GM12892 (cell line): ENCODE data around the gene LRP8.

Experiments used
- DNase-seq: peaks from one replicate; pipeline ENCODE4 v3.0.0; 2011; ENCODE audit not compliant: insufficient read length
- FAIRE-seq: peaks from 2 replicates; lab custom pipeline; 2011; peaks lifted over from hg19 to GRCh38; lab: Jason Lieb, UNC
- POLR2A ChIP-seq: IDR thresholded peaks from 2 replicates; pipeline ENCODE4 v1.6.1; 2011; ENCODE audit warnings: low read depth, low read length, control low read depth
- POLR2AphosphoS5 ChIP-seq: IDR thresholded peaks from 2 replicates; pipeline ENCODE4 v1.6.1; 2011; ENCODE audit warnings: low read depth, low read length, control low read depth
- TAF1 ChIP-seq: IDR thresholded peaks from 2 replicates; pipeline ENCODE4 v1.6.1; 2011; ENCODE audit warnings: low read depth, mild to moderate bottlenecking, control low read depth, low read length, borderline replicate concordance

Gene LRP8

DNA sequence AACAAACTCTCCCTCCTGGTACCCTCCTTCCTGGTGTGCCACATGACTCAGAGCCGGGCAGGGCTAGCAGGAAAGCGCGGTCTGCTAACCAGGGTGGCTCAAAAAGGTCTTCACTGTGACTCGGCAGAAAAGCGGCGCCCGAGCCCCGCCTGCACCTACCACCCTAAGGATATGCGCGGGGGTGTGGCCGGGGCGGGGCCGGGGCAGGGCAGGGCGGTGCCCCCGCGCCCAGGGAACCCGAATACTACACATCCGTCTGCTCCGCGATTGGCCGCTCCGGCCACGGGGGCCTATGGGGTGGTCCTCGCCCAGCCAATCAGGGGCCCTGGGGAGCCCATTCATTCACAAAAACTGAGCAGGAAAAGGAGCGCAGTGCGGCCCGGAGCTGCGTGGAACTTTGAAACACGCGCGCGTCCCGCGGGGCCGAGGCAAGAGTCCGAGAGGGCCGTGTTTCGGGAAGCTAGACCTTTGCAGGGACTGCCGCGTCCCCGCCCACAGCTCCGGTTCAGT, 1.7 kb downstream of the LRP8 start:
- TF ChIP-seq TAF1: peak; percentile 60
- peak; percentile 87 for TF ChIP-seq POLR2A
- TF ChIP-seq POLR2AphosphoS5: peak; percentile 94
- DNase-seq (peak; percentile 96), FAIRE-seq (peak; percentile 97)

DNA sequence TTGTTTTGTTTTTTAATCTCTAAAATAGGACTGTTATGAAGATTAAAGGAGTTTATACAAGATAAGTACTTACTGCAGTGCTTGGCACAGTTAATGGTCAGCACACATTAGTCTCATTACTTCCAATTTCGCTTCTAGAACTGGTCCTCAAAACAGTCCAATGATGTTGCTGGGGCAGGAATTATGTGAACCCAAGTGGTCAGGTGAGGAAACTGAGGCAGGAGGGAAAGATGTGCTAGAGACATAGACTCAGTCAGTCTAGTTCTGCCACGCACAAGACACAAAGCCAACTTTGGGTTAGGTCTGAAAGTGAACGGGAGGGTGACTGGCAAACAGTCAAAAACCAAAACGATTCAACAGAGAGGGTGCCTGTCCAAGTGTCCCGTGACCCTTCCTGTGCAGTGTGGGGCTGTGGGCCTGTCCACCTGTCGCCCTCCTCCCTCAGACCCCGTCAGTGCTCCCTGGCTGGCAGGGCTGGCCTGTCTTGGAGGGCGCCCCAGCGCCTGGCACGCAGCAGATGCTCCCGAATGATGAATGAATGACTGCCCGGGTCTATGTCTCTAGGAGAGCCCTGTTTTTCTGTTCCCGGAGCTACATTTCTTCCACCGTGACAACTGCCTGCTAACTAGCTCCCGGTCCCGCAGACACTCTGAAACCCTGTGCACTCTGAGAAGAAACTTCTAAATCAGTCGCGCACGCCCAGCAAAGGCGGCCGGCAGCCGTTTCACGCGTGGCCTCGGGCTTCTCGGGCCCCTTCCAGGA, 2.4 kb downstream of the LRP8 start:
- no peak; the same call in 1 of the 2 replicates for TF ChIP-seq POLR2AphosphoS5
- peak; percentile 38; the same call in 1 of the 2 replicates for TF ChIP-seq POLR2A
- FAIRE-seq: peak; percentile 77

DNA sequence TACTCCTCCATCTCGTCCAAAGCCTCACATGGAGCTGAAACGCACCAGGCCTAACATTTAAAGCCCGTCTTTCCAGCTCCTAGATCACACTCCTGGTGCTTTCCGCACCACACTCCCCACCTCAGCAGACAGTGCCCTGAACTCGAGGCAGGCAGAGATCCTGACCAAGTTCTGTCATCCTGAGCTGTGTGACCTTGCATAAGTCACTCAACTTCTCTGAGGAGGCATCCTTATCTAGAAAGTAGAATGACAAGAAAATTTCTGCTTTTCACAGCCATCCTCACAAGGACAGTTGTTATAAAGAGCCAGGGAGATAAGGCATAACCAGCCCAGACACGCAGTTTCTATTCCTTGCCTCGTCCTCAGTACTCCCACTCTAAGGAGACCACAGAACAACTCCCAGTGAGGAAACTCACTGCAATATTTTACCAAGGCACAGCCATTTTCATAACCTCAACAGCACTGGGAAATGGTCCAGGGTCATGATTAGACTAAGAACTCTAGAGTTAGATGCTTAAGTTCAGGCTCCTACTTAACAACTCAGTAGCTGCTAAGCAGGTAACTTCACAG, 3.1 kb downstream of the LRP8 start:
- FAIRE-seq (no peak), DNase-seq (no peak)
- TF ChIP-seq TAF1: no peak
- TF ChIP-seq POLR2AphosphoS5: no peak
- TF ChIP-seq POLR2A: no peak

More for the DNA sequence above, 2.4 kb downstream of the LRP8 start:
- no peak for DNase-seq

DNA sequence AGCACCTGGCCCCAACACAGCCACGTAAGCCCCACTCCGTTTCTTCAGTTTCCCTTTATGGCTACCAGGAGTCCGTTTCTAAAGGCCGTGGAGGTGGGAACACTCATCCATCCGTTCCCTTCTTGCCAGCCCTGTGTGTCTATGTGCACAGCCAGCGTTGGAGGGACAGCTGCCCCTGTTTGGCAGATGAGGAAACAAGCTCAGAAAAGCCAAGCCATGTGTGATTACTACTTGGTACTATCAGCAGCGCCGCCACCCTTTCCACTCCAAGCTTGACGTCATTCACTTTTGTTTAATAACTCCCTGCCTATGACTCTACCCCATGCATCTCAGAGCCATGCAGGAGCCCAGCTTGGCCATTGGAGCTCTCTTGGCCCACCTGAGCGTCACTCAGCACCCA, 3.5 kb downstream of the LRP8 start:
- no peak for DNase-seq
- TF ChIP-seq TAF1: no peak
- TF ChIP-seq POLR2AphosphoS5: no peak
- no peak for TF ChIP-seq POLR2A
- no peak for FAIRE-seq

DNA sequence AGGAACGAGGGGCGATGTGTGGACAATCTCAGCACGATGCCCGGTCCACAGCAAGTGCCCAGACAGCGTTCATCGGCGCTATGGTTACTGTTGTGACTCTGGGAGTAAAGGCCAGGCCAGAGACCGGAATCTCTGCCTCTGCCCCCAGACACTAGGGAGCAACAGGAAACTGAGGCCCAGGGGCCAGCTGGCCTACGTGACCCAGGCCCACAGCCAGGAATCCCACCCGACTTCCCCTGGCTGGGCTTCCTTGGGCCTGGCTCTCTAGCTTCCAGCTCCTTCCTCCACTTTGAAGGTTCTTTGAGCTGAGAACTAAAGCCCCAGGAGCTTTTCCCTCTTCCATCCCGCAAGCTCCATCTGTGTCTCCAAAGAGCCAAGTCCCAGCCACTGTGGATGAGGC, 4.6 kb downstream of the LRP8 start:
- DNase-seq: no peak
- no peak for FAIRE-seq
- TF ChIP-seq TAF1 (no peak), POLR2AphosphoS5 (no peak), POLR2A (no peak)

DNA sequence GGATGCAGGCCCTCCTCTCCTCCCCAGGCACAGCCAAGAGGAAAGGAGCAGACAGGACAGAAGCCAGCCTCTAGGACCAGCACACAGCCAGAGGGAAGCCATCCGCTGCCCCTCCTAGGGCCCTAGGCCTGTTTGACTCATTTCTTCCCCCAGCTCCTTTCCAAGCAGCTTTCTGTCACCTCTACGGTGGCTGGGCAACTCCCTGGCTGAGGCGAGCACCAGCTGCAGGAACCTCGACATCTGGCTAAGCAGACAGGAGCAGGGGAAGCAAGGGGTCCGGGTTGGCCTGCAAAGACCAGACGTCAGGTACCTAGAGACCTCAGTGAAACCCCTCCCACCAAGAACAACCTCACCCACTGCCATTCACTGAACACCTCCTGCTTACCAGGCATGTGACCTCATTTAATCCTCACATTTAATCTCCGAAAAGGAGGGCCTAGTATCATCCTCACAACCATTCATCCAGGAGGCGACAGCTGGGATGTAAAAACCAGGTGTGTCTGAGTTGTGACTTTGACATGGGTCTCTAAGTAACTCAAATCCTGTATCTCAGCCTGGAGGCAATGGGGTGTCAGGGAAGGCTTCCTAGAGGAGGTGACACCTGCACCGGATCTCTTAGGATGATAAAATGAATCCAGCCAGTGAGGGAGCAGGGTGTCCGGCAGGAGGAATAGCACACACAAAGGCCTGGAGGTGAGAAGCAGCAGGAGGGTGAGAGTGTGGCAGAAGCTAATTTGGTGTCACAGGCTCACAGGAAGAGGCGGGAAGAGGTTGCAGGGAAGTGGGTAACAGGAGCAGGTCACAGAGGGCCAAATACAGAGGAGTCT, 5.9 kb downstream of the LRP8 start:
- TF ChIP-seq POLR2A (0 out of 2 replicates have a peak, but pooled peaks have one; percentile 17), POLR2AphosphoS5 (no peak)
- DNase-seq (no peak), FAIRE-seq (no peak)

DNA sequence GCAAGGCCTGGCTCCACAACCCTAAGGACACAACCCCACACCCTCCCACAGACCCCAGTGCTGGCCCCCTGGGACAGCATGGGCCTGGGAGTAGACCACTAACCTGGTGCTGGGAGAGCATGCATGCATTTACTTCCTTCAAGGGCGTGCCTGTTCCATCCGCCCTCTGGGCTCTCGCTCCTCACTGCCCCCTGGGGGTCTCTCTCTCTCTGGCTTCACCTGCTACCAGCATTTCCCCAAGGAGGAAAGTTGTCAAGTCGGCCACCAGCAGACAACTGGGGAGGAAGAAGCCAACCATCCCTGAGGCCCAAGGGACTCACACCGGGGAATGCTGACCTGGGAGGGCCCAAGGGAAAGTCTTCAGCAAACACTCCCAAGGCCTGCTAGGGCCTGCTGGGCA, 6.5 kb downstream of the LRP8 start:
- no peak for FAIRE-seq
- DNase-seq: no peak
- TF ChIP-seq TAF1: no peak
- TF ChIP-seq POLR2AphosphoS5: no peak
- TF ChIP-seq POLR2A: no peak

DNA sequence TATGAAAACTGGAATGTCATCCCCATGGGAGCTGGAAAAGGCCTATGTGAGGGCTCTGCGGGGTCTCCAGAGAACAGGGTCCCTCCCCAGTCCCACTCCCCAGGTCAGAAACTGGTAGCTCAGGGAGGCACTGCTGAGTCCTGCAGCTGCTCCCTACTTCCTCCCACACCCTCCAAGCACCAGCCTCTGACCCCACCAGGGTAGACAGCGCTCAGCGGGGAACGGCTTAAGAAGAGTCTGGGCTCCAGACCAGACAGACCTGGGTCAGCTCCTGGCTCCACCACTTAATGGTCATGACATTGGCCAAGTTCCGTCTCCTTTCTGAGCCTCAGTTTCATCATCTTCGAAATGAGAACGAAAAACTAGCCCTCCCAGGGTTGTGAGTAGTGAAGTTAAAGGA, 7.2 kb downstream of the LRP8 start:
- no peak for TF ChIP-seq POLR2AphosphoS5
- TF ChIP-seq TAF1: no peak
- no peak for TF ChIP-seq POLR2A
- no peak for DNase-seq
- FAIRE-seq: no peak

DNA sequence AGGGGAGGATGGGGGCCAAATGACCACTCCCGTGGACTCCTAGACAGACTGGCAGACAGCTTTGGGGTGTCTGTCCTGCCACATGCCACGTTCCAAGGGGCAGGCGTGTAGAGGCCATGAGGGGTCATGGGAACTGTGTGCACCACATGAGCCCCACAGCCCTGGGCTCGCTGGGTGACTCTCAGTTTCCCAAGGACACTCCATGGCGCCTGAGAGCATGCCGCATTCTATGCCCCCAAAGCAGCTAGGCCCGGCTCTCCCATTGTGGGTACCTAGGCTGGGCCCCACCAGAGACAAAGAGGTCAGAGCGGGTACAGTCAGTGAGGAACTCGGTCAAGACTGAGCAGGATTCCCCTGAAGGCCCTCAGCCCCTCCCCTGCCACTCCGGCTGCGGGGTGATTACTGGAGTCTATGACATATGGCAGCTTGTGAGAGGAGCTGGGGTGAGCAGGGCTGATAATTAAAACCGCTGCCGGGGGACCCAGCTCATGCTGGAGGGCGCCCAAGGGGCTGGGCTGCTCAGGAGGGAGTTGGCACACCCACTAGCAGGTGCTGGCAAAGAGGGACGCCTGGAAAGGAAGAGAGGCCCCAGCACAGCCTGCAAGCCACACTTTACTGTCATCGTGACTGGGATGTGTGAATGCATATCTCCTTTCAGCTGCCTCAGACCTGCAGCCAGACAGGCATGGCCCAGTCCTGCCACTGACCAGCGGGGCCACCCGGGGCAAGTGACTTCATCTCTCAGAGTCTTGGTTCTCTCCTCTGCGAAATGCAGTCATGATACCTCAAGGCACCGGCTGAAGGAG, 8.4 kb downstream of the LRP8 start:
- FAIRE-seq (no peak), DNase-seq (no peak)
- TF ChIP-seq TAF1: no peak
- TF ChIP-seq POLR2AphosphoS5: no peak; the same call in 1 of the 2 replicates
- TF ChIP-seq POLR2A: no peak

DNA sequence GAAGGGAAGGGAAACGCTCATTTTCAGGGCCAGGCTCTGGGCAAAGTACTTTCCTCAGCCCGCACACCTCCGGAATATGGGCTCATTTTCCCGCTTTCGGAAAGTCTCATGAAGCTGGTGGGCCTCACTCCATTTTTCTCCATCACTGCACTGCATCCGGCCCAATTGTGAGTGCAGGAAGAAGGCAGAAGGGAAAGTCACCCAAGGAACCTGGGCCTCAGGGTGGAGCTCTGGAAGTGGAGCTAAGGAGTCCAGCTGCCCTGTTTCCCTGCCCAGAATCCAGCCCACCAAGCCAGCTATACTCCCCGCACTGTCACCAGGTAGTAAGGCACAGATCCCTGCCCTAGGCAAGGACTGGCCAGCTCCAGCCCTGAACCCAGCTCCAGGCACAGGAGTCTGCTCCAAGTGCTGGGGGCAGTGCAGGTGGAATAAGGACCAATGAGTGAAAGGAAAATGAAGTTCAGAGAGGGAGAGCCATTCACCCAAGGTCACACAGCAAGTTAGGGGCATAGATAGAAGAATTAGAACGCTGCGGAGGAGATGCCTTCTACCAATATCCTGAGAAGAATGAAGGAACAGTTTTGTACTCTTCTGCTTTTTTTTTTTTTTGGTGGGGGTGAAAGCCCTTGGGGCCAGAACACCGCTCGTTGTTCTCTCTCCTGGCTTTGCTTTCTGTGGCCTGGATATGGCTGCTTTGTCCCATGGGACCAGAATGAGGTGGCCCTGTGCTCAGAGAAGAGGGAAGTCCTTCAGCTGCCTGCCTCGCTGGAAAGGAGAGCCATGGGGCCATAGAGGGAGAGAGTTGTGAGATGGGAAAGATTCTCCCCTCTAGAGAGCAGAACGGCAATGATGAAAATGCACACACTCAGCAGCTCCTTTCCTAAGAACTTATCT, 10.0 kb downstream of the LRP8 start:
- TF ChIP-seq POLR2A (no peak), POLR2AphosphoS5 (no peak), TAF1 (no peak)
- DNase-seq (no peak), FAIRE-seq (no peak)
